MM.1S (cell line): Measurements from ENCODE around the gene RB1.

Experiments used
- DNase-seq: peaks from one replicate; pipeline ENCODE4 v3.0.0-alpha.2; 2015
- H2AFZ ChIP-seq: fragments of 300-600 bp; sonication (generic); 2 replicates; pipeline ENCODE4 v1.6.0; 2016; ENCODE audit warnings: antibody characterized with exemption, low read length
- H3F3A ChIP-seq: fragments of 300-600 bp; sonication (generic); 2 replicates; pipeline ENCODE4 v1.6.1; 2016; ENCODE audit warnings: mild to moderate bottlenecking, antibody characterized with exemption, low read length, moderate library complexity, mixed read lengths; ENCODE audit not compliant: insufficient read depth
- H3K27ac ChIP-seq: fragments of 300-600 bp; sonication (generic); 2 replicates; pipeline ENCODE4 v1.5.1; 2016; ENCODE audit warnings: mild to moderate bottlenecking, low read length
- H3K27me3 ChIP-seq: fragments of 300-600 bp; sonication (generic); replicated peaks from 2 replicates; pipeline ENCODE4 v1.6.0; 2016; ENCODE audit warnings: low read length; ENCODE audit not compliant: insufficient read depth
- H3K36me3 ChIP-seq: fragments of 300-600 bp; sonication (generic); replicated peaks from 2 replicates; pipeline ENCODE4 v1.6.1; 2016; ENCODE audit warnings: mild to moderate bottlenecking, low read length, mixed read lengths; ENCODE audit not compliant: insufficient read depth
- H3K4me1 ChIP-seq: fragments of 300-600 bp; sonication (generic); 2 replicates; pipeline ENCODE4 v1.6.1; 2016; ENCODE audit warnings: low read length, mixed read lengths
- H3K4me2 ChIP-seq: fragments of 300-600 bp; sonication (generic); 2 replicates; pipeline ENCODE4 v1.6.0; 2016; ENCODE audit warnings: low read depth, low read length
- H3K4me3 ChIP-seq: fragments of 300-600 bp; sonication (generic); 2 replicates; pipeline ENCODE4 v1.5.1; 2016; ENCODE audit warnings: low read length, mixed read lengths
- H3K79me2 ChIP-seq: fragments of 300-600 bp; sonication (generic); 2 replicates; pipeline ENCODE4 v1.6.1; 2016; ENCODE audit warnings: mixed run types, low read length, mixed read lengths
- H3K9ac ChIP-seq: fragments of 300-600 bp; sonication (generic); 2 replicates; pipeline ENCODE4 v1.6.1; 2016; ENCODE audit warnings: low read length, mixed read lengths
- H3K9me2 ChIP-seq: fragments of 300-600 bp; sonication (generic); replicated peaks from 2 replicates; pipeline ENCODE4 v1.6.1; 2016; ENCODE audit warnings: mild to moderate bottlenecking, low read length, mixed read lengths; ENCODE audit not compliant: insufficient read depth
- H3K9me3 ChIP-seq: fragments of 300-600 bp; sonication (generic); replicated peaks from 2 replicates; pipeline ENCODE4 v1.6.1; 2016; ENCODE audit warnings: mild to moderate bottlenecking, low read length, mixed read lengths; ENCODE audit not compliant: insufficient read depth
- H4K20me1 ChIP-seq: fragments of 300-600 bp; sonication (generic); 2 replicates; pipeline ENCODE4 v1.6.1; 2016; ENCODE audit warnings: mild to moderate bottlenecking, low read length, moderate library complexity, mixed read lengths; ENCODE audit not compliant: insufficient read depth
- CTCF ChIP-seq: fragments of 300-600 bp; sonication (generic); IDR thresholded peaks from 2 replicates; pipeline ENCODE4 v1.5.1; 2016; ENCODE audit warnings: antibody characterized with exemption, low read length, mixed read lengths
- EZH2 ChIP-seq: fragments of 300-600 bp; sonication (generic); optimal IDR thresholded peaks from 2 replicates; pipeline ENCODE3; 2017; ENCODE audit warnings: low read depth, mild to moderate bottlenecking, antibody characterized with exemption, low read length, mixed read lengths
- EZH2phosphoT487 ChIP-seq: fragments of 300-600 bp; sonication (generic); IDR thresholded peaks from 2 replicates; pipeline ENCODE4 v1.6.1; 2018; ENCODE audit warnings: antibody characterized with exemption, low read length

RB1 gene

DNA sequence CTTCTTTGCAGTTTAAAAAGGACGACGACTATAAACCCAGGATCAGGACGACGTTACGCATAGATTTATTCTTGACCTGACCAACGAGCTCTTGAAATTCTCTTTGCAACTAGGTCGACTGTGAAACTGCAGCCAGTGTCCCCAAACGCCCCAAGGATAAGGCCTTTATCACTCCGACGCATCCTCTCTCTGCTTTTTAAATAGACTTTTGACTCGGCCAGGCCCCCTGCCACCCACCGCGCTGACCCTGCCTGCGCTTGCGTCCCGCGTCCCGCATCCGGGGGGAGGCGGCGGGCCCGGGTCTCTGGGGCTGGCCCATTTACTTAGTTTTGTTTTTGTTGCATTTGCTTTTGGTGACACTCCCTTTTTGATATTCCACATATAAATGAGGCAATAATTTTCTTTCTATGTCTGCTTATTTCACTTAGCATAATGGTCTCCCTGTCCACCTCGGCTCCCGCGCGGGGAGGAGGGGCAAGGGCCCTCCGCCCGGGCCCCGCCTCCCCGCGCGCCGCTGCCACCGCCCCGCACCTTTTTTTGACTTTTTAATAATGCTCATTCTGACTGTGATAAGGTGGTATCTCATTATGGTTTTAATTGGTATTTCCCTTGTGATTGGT, 17.4 kb downstream of the RB1 start:
- Histone ChIP-seq H3K79me2 (no peaks in the 10 kb centered on the region), H4K20me1 (no peaks in the 10 kb centered on the region), H3K4me1 (no peaks in the 10 kb centered on the region), H3K9me3 (no peaks in the 10 kb centered on the region), H3K9me2 (no peaks in the 10 kb centered on the region), H3K27ac (no peak overlapping the region), H3F3A (no peaks in the 10 kb centered on the region), H3K27me3 (no peaks in the 10 kb centered on the region), H3K4me2 (no peak overlapping the region), H2AFZ (no peak overlapping the region), H3K36me3 (no peaks in the 10 kb centered on the region), H3K9ac (no peak overlapping the region), H3K4me3 (no peak overlapping the region)
- TF ChIP-seq EZH2 (no peak), CTCF (no peak), EZH2phosphoT487 (no peak)
- DNase-seq: no peak

DNA sequence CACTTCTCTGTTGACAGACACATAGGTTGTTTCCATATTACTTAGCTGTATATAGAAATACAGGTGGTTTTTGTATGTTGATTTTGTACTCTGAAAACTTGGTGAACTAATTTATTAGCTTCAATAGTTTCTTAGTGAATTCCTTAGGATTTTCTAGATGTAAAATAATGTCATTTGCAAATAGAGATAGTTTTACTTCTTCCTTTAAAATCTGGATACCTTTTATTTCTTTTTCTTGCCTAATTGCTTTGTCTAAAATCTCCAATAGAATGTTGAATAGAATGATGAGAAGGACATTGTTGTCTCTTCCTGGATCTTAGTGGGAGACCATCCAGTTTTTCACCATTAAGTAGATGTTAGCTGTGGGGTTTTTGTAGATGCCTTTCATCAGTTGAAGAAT, 18.7 kb downstream of the RB1 start:
- Histone ChIP-seq H3K4me1 (no peaks in the 10 kb centered on the region), H3K27me3 (no peaks in the 10 kb centered on the region), H3K9ac (no peak overlapping the region), H3K4me3 (no peak overlapping the region), H3K4me2 (no peak overlapping the region), H3K9me2 (no peaks in the 10 kb centered on the region), H3K27ac (no peak overlapping the region), H4K20me1 (no peaks in the 10 kb centered on the region), H3K9me3 (no peaks in the 10 kb centered on the region), H3K36me3 (no peaks in the 10 kb centered on the region), H2AFZ (no peak overlapping the region), H3F3A (no peaks in the 10 kb centered on the region), H3K79me2 (no peaks in the 10 kb centered on the region)
- DNase-seq: no peak
- no peak for TF ChIP-seq EZH2phosphoT487
- TF ChIP-seq EZH2: no peak
- TF ChIP-seq CTCF: no peak

DNA sequence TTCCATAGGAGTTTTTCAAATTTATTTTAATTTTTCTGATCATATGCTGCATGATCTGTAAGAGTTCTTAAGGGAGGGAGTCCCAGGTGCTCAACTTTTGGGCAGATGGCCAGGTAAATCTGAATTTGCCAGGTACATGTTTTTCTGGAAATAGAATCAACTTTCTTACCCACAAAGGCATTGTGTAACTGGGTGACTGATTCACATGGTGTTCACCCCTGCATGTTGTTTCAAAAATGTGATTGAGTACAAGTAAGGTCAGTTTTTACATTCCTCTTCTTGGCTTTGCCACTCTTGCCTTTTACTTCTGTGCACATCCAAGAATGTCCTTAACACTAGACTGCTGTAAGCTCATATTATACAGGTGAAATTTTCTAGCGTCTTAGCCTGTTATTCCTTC, 30.4 kb downstream of the RB1 start:
- no peaks in the 10 kb centered on the region for H3K36me3 ChIP-seq
- H3K9me3 ChIP-seq: no peaks in the 10 kb centered on the region
- H3F3A ChIP-seq: no peaks in the 10 kb centered on the region
- DNase-seq: no peak
- no peak overlapping the region for H3K9ac ChIP-seq
- H3K79me2 ChIP-seq: no peaks in the 10 kb centered on the region
- no peak overlapping the region for H3K4me2 ChIP-seq
- no peaks in the 10 kb centered on the region for H3K9me2 ChIP-seq
- no peaks in the 10 kb centered on the region for H3K27me3 ChIP-seq
- no peak overlapping the region for H2AFZ ChIP-seq
- no peak overlapping the region for H3K4me3 ChIP-seq
- no peak for TF ChIP-seq CTCF
- TF ChIP-seq EZH2phosphoT487: no peak
- H3K4me1 ChIP-seq: no peaks in the 10 kb centered on the region
- H4K20me1 ChIP-seq: no peaks in the 10 kb centered on the region
- H3K27ac ChIP-seq: no peak overlapping the region
